Uterus (tissue), 2 donors: ENCODE data around the gene RGPD5.
"Not testable (repeated sequence)": the region's sequence is repeated elsewhere in the genome, so short reads cannot be mapped to it uniquely, and the experiment has no call there.

Experiments used
- POLR2A ChIP-seq, 2 donors: fragments of 450-650 bp; IDR thresholded peaks; one replicate each; pipeline ENCODE4 v1.6.1; 2016; ENCODE audit warnings: antibody characterized with exemption in 2 of 2, mild to moderate bottlenecking in 1 of 2, moderate library complexity in 1 of 2
- TF ChIP-seq, protein P1 (sequence below), 4 experiments: fragments of 200-600 bp in 2 of 4; fragments of 450-650 bp in 2 of 4; sonication (generic) in 2 of 4; IDR thresholded peaks; one replicate each; pipeline ENCODE4 v1.5.1; 2016 to 2019; ENCODE audit warnings: antibody characterized with exemption in 4 of 4, mild to moderate bottlenecking in 2 of 4, moderate library complexity in 1 of 4

DNA sequence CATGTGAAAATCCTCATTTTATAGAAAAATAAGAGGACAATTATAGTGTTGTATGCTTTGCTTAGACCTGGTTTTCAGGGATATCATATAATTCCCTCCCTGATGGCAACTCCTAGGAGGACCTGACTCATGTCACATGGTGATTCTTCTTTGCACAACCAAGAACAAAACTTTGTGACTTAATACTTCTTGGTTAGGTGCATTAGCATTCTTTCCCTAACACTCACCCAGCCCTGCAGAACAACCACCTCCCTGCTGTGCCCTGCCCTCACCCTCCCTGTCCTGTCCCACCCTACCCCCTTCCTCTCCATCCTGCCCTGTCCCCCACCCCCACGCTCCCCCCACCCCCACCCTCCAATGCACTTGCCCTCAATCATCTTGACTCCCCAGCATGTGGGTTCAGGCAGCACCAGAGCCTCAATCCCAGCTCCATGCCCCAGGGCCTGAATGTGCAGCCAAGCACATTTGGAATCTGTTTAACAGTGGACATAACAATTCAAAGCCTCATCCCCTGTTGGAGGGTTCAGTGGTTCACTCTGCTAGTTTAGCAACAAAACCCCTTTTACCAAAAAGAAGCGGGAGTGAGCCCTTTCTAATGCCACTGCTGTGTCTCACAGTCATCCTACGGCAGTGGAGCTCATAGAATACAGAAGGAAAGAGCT is 36.8 kb upstream of the RGPD5 start:
- not testable (repeated sequence) for TF ChIP-seq POLR2A (IDR thresholded peaks at IDR 0.05)
- TF ChIP-seq, protein P1, sequence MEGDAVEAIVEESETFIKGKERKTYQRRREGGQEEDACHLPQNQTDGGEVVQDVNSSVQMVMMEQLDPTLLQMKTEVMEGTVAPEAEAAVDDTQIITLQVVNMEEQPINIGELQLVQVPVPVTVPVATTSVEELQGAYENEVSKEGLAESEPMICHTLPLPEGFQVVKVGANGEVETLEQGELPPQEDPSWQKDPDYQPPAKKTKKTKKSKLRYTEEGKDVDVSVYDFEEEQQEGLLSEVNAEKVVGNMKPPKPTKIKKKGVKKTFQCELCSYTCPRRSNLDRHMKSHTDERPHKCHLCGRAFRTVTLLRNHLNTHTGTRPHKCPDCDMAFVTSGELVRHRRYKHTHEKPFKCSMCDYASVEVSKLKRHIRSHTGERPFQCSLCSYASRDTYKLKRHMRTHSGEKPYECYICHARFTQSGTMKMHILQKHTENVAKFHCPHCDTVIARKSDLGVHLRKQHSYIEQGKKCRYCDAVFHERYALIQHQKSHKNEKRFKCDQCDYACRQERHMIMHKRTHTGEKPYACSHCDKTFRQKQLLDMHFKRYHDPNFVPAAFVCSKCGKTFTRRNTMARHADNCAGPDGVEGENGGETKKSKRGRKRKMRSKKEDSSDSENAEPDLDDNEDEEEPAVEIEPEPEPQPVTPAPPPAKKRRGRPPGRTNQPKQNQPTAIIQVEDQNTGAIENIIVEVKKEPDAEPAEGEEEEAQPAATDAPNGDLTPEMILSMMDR (IDR thresholded peaks at IDR 0.05): not testable (repeated sequence)
